ENCODE results near the gene ROBO1.

ROBO1 gene

DNA sequence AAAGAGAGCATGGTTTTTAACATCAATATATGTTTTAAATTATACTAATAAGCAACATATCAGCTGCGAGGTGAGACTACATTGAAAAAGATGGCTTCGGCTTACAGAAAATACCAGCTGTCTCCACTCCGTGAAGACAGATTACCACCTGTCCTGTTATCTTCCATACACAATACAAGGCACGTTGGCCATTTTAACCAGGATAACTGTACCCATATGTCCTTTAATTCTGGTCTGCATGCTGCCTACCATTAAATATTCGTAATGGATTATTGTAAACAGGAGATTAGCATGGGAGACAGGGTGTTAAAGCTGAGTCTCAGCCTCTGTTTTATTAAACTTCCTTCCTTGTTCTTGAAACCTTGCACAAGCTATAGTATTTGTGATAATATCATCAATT is 855.5 kb downstream of the ROBO1 start:
- DNase-seq (ENCODE audit: low spot score in 2 of 2), result no peak
- H3K27ac Mint-ChIP-seq (ENCODE audit: low read depth), result no peak overlapping the region
- no peak overlapping the region for H3K4me3 Mint-ChIP-seq
- no peaks in the 10 kb centered on the region for H3K27me3 Mint-ChIP-seq
- H3K4me1 Mint-ChIP-seq, result no peaks in the 10 kb centered on the region
- H3K9me3 Mint-ChIP-seq, result peaks cover 10% of the 10 kb centered on the region
- ATAC-seq (replicated peaks; ENCODE audit: extremely low read depth, poor library complexity, severe bottlenecking), result no peak
- H3K36me3 Mint-ChIP-seq (ENCODE audit: insufficient read depth), result no peaks in the 10 kb centered on the region

DNA sequence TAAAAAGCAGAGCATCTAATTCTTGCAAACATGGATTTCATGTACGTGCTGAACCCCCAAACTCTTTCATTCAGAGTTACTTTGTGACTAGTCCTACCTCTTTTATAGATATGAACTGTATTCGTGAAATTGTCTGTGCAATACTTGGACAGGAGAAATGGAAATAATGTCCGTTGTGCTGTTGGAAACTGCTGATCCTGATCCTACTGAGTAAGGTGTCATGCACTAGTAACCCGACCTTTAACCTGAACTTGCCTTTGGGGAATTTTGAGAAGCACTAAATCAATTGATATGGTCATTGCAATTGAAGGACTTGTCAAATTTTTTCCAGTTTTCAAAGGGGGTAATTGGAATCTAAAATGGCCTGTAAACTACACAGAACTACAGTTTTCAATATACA is 856.4 kb downstream of the ROBO1 start:
- H3K4me3 Mint-ChIP-seq, result no peak overlapping the region

DNA sequence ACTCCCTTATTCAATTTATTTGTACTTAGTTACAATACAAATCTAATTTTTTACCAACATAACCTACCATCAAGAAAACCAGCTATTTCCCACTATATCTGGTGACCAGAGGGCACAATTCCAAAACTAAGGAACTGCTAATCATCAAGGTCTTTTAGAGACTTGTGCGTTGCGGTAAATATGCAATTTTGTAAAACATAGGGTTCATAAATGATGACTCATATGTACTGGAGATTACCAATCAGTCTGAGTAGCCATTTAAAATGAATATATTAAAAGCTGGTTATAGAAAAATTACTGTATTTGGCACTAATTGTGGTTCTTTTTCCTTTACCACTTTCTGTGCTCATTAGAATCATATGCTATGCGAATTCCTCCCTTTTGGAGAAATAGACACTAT is 859.6 kb downstream of the ROBO1 start:
- no peak overlapping the region for H3K27ac Mint-ChIP-seq (ENCODE audit: low read depth)
- no peak for DNase-seq (ENCODE audit: low spot score in 2 of 2)
- ATAC-seq (replicated peaks; ENCODE audit: extremely low read depth, poor library complexity, severe bottlenecking), result no peak

More for the DNA sequence above, 856.4 kb downstream of the ROBO1 start:
- no peaks in the 10 kb centered on the region for H3K4me1 Mint-ChIP-seq
- no peaks in the 10 kb centered on the region for H3K27me3 Mint-ChIP-seq
- no peaks in the 10 kb centered on the region for H3K36me3 Mint-ChIP-seq (ENCODE audit: insufficient read depth)
- ATAC-seq (replicated peaks; ENCODE audit: extremely low read depth, poor library complexity, severe bottlenecking) (no peak), DNase-seq (ENCODE audit: low spot score in 2 of 2) (no peak)
- no peak overlapping the region for H3K27ac Mint-ChIP-seq (ENCODE audit: low read depth)
- peaks cover 15% of the 10 kb centered on the region for H3K9me3 Mint-ChIP-seq

DNA sequence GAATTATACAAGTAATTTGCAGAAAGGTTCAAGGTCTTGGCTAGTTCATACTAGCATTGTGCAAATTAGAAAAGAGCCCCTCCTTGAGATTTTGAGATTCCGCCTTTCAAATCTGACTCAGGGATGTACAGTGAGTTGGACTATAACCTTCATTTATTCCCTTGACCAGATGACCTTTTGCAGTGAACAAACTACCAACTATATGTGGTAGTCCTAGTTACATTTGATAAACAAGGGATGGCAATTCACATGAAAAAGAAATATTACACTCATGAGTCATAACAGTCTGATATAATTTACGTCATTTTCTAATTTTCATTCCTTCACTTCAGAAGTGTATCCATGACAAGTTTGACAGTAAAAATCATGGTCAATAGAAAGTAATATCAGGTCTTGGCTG is 860.4 kb downstream of the ROBO1 start:
- Mint-ChIP-seq H3K27ac (ENCODE audit: low read depth) (no peak overlapping the region), H3K9me3 (peaks cover 21% of the 10 kb centered on the region), H3K4me3 (no peak overlapping the region), H3K36me3 (ENCODE audit: insufficient read depth) (no peaks in the 10 kb centered on the region), H3K27me3 (no peaks in the 10 kb centered on the region), H3K4me1 (no peaks in the 10 kb centered on the region)
- no peak for ATAC-seq (replicated peaks; ENCODE audit: extremely low read depth, poor library complexity, severe bottlenecking)
- DNase-seq (ENCODE audit: low spot score in 2 of 2), result no peak

More for the DNA sequence above, 859.6 kb downstream of the ROBO1 start:
- H3K36me3 Mint-ChIP-seq (ENCODE audit: insufficient read depth), result no peaks in the 10 kb centered on the region
- H3K27me3 Mint-ChIP-seq, result no peaks in the 10 kb centered on the region
- H3K9me3 Mint-ChIP-seq, result peaks cover 21% of the 10 kb centered on the region
- no peak overlapping the region for H3K4me3 Mint-ChIP-seq
- H3K4me1 Mint-ChIP-seq, result no peaks in the 10 kb centered on the region

DNA sequence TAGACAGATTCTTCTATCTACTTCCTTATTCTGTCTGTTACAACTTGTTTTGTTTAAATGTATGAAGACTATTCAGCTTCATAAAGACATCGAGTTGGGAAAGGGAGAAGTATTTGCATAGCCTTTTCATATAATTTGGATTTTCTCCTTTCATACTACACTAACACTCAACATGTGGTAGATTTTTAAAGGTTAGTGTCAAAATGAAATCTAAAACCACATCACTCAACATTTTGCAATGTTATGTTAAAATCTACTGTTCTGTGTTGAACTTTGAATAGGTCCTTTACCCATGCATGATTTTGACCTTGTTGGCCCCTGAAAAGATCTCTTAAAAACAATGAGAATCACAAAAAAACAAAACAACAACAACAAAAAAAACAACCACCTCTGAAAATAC is 860.9 kb downstream of the ROBO1 start:
- H3K9me3 Mint-ChIP-seq, result peaks cover 21% of the 10 kb centered on the region
- H3K27me3 Mint-ChIP-seq, result no peaks in the 10 kb centered on the region
- ATAC-seq (replicated peaks; ENCODE audit: extremely low read depth, poor library complexity, severe bottlenecking) (no peak), DNase-seq (ENCODE audit: low spot score in 2 of 2) (no peak)
- H3K36me3 Mint-ChIP-seq (ENCODE audit: insufficient read depth), result no peaks in the 10 kb centered on the region
- H3K4me3 Mint-ChIP-seq, result no peak overlapping the region
- no peak overlapping the region for H3K27ac Mint-ChIP-seq (ENCODE audit: low read depth)
- no peaks in the 10 kb centered on the region for H3K4me1 Mint-ChIP-seq

DNA sequence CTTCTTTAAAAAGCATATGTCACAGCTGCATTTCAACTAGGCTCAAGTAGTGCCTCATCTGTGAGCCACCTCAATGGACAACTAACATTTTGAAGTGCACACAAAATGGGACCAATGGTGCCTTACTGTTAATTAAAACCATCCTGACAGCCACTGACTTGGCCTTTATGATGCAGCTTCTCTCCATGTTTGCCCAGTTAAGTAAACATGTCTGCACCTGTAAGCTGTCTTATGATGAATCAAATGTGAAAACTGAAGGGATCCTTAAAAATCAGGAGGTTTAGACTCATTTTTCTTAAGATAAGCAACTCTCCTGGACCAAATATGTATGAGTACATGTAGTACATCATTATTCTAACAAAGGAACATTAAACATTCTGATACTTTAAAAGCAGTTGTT is 861.6 kb downstream of the ROBO1 start:
- Mint-ChIP-seq H3K9me3 (peaks cover 21% of the 10 kb centered on the region), H3K36me3 (ENCODE audit: insufficient read depth) (no peaks in the 10 kb centered on the region), H3K4me1 (no peaks in the 10 kb centered on the region), H3K27me3 (no peaks in the 10 kb centered on the region), H3K4me3 (no peak overlapping the region), H3K27ac (ENCODE audit: low read depth) (no peak overlapping the region)
- no peak for ATAC-seq (replicated peaks; ENCODE audit: extremely low read depth, poor library complexity, severe bottlenecking)
- no peak for DNase-seq (ENCODE audit: low spot score in 2 of 2)

DNA sequence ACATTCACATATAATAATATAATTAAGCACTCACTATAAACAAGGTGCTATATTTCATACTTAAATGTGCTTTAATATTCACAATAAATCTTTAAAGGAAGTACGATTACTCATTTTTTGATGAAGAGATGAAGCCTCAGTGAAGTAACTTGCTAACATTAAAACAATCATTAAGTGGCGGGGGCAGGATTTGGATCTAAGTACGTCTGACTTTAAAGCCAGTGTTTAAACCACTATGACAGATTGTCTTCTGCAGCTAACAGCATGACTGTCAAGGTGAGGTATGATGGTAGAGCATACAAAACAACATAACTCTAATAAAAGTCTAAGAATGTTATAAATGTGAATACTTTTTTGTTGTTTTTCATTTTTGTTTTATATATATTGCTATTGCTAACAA is 862.1 kb downstream of the ROBO1 start:
- H3K4me1 Mint-ChIP-seq, result no peaks in the 10 kb centered on the region
- H3K27me3 Mint-ChIP-seq, result no peaks in the 10 kb centered on the region
- H3K9me3 Mint-ChIP-seq, result peaks cover 21% of the 10 kb centered on the region
- H3K36me3 Mint-ChIP-seq (ENCODE audit: insufficient read depth), result no peaks in the 10 kb centered on the region
- H3K27ac Mint-ChIP-seq (ENCODE audit: low read depth), result no peak overlapping the region
- H3K4me3 Mint-ChIP-seq, result no peak overlapping the region
- ATAC-seq (replicated peaks; ENCODE audit: extremely low read depth, poor library complexity, severe bottlenecking) (no peak), DNase-seq (ENCODE audit: low spot score in 2 of 2) (no peak)

DNA sequence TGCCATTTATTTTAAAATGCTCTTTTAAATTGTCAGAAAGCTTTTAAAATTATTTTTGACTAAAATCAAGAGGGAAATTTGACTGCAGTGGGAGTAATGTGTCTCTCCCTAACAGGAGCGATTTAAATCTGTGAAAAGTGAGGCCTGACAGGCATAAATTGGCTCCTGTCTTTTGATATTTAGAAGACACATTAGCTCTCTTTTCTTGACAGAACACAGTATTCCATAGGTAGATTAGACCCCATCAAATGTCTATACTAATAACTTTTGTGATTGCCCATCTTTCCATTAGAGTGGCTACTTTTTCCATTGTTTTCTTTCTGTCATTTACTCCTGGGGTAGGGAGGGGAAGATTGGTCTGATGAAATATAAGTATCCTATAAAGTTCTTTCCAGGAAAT is 866.3 kb downstream of the ROBO1 start:
- Mint-ChIP-seq H3K4me1 (no peaks in the 10 kb centered on the region), H3K4me3 (no peak overlapping the region), H3K9me3 (peaks cover 10% of the 10 kb centered on the region), H3K27ac (ENCODE audit: low read depth) (no peak overlapping the region), H3K36me3 (ENCODE audit: insufficient read depth) (no peaks in the 10 kb centered on the region), H3K27me3 (no peaks in the 10 kb centered on the region)
- DNase-seq (ENCODE audit: low spot score in 2 of 2) (no peak), ATAC-seq (replicated peaks; ENCODE audit: extremely low read depth, poor library complexity, severe bottlenecking) (no peak)

DNA sequence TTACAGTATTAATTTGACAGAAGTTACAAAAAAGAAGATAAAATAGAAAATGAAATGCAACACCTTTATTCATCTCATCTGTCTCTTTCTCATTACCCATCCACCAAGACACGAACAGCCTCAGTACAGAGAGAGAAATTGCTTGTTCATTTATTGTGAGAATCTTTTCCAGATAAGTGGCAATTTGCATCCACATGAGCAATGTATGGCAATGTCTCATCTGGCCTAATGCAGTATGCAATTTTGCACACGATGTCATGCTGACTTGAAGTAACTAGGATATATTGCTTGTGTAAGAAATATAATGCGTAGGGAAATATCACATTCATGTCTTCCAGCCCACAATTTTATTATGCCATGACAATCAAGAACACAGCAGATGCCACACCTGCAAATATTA is 866.9 kb downstream of the ROBO1 start:
- H3K9me3 Mint-ChIP-seq, result peaks cover 11% of the 10 kb centered on the region
- no peaks in the 10 kb centered on the region for H3K27me3 Mint-ChIP-seq
- no peak overlapping the region for H3K27ac Mint-ChIP-seq (ENCODE audit: low read depth)
- DNase-seq (ENCODE audit: low spot score in 2 of 2) (no peak), ATAC-seq (replicated peaks; ENCODE audit: extremely low read depth, poor library complexity, severe bottlenecking) (no peak)
- no peaks in the 10 kb centered on the region for H3K36me3 Mint-ChIP-seq (ENCODE audit: insufficient read depth)
- no peaks in the 10 kb centered on the region for H3K4me1 Mint-ChIP-seq
- no peak overlapping the region for H3K4me3 Mint-ChIP-seq

DNA sequence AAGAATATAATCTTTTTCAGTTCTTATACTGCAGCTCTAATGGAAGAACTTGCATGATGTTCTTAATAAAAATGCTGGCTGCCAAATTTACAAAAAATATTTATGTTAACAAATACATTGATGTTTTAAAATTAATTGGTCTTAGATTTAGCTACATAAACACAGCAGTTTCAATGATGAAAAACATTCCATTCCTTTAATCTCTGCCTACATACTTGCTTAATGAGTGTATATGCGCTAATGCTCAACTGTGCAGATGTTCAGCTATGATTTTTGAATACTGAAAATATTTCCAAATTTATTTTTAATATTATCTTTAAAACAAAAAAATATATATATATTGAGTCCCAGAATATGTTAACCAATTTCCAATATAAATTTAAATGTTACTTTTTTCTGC is 867.4 kb downstream of the ROBO1 start:
- H3K9me3 Mint-ChIP-seq, result peaks cover 10% of the 10 kb centered on the region
- H3K4me3 Mint-ChIP-seq, result no peak overlapping the region
- H3K27ac Mint-ChIP-seq (ENCODE audit: low read depth), result no peak overlapping the region
- ATAC-seq (replicated peaks; ENCODE audit: extremely low read depth, poor library complexity, severe bottlenecking), result no peak
- no peak for DNase-seq (ENCODE audit: low spot score in 2 of 2)
- H3K4me1 Mint-ChIP-seq, result no peaks in the 10 kb centered on the region
- H3K27me3 Mint-ChIP-seq, result no peaks in the 10 kb centered on the region
- no peaks in the 10 kb centered on the region for H3K36me3 Mint-ChIP-seq (ENCODE audit: insufficient read depth)

DNA sequence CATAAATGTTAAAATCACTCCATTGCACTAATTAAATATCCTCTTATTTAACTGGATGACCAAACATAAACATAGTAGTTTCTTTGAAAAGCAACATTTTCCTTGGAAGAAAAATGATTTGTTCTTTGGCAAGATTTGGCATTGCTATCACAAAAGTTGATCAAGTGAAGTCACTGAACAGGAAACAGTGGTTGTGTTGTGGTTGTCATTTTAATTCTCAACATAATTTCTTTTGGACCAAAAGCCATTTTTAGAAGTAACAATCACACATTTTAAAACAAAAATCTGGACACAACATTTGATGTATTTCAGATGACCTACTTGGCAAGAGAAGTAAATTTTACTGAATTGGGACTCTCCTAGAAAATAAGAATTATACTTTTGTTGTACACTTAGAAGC is 872.3 kb downstream of the ROBO1 start:
- Mint-ChIP-seq H3K4me3 (no peak overlapping the region), H3K4me1 (no peaks in the 10 kb centered on the region), H3K27ac (ENCODE audit: low read depth) (no peak overlapping the region), H3K9me3 (peaks cover 32% of the 10 kb centered on the region), H3K36me3 (ENCODE audit: insufficient read depth) (no peaks in the 10 kb centered on the region), H3K27me3 (no peaks in the 10 kb centered on the region)
- ATAC-seq (replicated peaks; ENCODE audit: extremely low read depth, poor library complexity, severe bottlenecking) (no peak), DNase-seq (ENCODE audit: low spot score in 2 of 2) (no peak)

DNA sequence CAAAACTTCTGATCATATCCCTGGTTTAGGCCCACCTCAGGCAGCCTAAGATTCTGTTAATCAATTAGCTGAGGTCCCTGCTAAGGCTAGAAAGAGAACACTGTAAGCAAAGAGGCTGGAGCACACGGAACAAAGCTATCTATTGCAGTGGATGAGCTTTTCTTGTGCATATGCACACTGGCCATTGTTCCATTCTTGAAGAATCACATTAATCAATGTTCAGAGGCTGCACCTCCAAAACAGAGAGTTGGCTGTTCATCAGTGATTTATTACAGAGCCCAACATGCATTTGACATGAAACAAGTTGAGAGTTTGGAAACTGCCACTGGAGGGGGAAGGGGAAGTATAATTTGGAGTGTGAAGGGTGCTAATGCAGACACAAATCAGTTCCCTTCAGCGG is 873.0 kb downstream of the ROBO1 start:
- H3K4me1 Mint-ChIP-seq, result no peaks in the 10 kb centered on the region
- H3K9me3 Mint-ChIP-seq, result peaks cover 35% of the 10 kb centered on the region
- H3K27me3 Mint-ChIP-seq, result no peaks in the 10 kb centered on the region
- no peak for DNase-seq (ENCODE audit: low spot score in 2 of 2)
- no peaks in the 10 kb centered on the region for H3K36me3 Mint-ChIP-seq (ENCODE audit: insufficient read depth)
- H3K27ac Mint-ChIP-seq (ENCODE audit: low read depth), result no peak overlapping the region
- no peak for ATAC-seq (replicated peaks; ENCODE audit: extremely low read depth, poor library complexity, severe bottlenecking)
- no peak overlapping the region for H3K4me3 Mint-ChIP-seq

DNA sequence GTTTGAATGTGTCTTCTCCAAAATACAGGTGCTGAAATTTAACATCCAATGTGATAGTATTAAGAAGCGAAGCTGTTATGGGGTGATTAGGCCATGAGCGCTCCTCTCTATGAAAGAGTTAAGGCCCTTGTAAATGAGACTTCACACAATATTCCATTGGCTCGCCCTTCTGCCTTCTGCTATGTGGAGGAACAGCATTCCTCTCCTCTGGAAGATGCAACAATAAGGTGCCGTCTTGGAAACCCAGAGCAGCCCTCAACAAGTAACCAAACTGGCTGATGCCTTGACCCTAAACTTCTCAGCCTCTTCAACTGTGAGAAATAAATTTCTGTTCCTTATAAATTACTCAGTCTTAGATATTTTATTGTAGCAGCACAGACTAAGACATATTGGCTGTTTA is 874.6 kb downstream of the ROBO1 start:
- H3K27ac Mint-ChIP-seq (ENCODE audit: low read depth), result no peak overlapping the region
- DNase-seq (ENCODE audit: low spot score in 2 of 2), result no peak
- no peak for ATAC-seq (replicated peaks; ENCODE audit: extremely low read depth, poor library complexity, severe bottlenecking)
- H3K4me3 Mint-ChIP-seq, result no peak overlapping the region
- no peaks in the 10 kb centered on the region for H3K27me3 Mint-ChIP-seq
- H3K9me3 Mint-ChIP-seq, result peaks cover 38% of the 10 kb centered on the region
- no peaks in the 10 kb centered on the region for H3K4me1 Mint-ChIP-seq
- no peaks in the 10 kb centered on the region for H3K36me3 Mint-ChIP-seq (ENCODE audit: insufficient read depth)

DNA sequence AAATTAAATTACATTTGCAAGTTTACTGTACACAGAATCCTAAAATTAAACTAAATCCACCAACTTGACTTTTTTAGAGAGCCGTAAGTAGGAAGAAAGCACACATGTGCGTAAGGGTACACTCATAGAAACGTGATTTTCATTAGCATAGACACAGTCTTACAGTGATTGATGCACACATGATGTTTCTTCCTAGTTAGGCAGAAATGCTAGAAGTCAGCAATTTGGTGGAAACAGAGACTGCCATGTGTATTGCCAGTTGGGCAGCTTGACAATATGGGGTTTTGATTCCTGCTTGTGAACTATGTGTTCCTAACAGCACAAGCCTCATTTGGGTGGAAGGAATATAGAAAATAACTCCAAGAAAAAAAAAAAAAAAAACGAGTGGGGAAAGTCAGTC is 878.5 kb downstream of the ROBO1 start:
- H3K4me3 Mint-ChIP-seq, result no peak overlapping the region
- no peak overlapping the region for H3K27ac Mint-ChIP-seq (ENCODE audit: low read depth)
- H3K27me3 Mint-ChIP-seq, result no peaks in the 10 kb centered on the region
- no peak for DNase-seq (ENCODE audit: low spot score in 2 of 2)
- peaks cover 33% of the 10 kb centered on the region for H3K9me3 Mint-ChIP-seq
- H3K4me1 Mint-ChIP-seq, result no peaks in the 10 kb centered on the region
- no peaks in the 10 kb centered on the region for H3K36me3 Mint-ChIP-seq (ENCODE audit: insufficient read depth)
- ATAC-seq (replicated peaks; ENCODE audit: extremely low read depth, poor library complexity, severe bottlenecking), result no peak
